Endodermal cell (in vitro differentiated cells): ENCODE results near the gene SLC6A11. TPM values are rescaled to one million over a fixed set of nuclear protein-coding genes. Genes with fewer than 3 reads are reported as not detected.

Experiments used
- DNase-seq: peaks from one replicate; pipeline ENCODE4 v3.0.0-alpha.2; 2017
- H3K27ac ChIP-seq: 2 replicates; pipeline ENCODE4 v1.5.1; 2013; ENCODE audit warnings: mild to moderate bottlenecking, low read depth, low read length, moderate library complexity
- H3K27me3 ChIP-seq: 2 replicates; pipeline ENCODE4 v1.6.1; 2013; ENCODE audit warnings: mild to moderate bottlenecking, low read length, moderate library complexity; ENCODE audit not compliant: insufficient read depth, control insufficient read depth, poor library complexity, severe bottlenecking
- H3K36me3 ChIP-seq: 2 replicates; pipeline ENCODE4 v1.7.0; 2013; ENCODE audit warnings: mild to moderate bottlenecking, low read length, moderate library complexity; ENCODE audit not compliant: control insufficient read depth, insufficient read depth
- H3K4me1 ChIP-seq: one replicate; pipeline ENCODE4 v1.7.0; 2013; ENCODE audit warnings: low read length; ENCODE audit not compliant: control insufficient read depth, insufficient read depth
- H3K4me3 ChIP-seq: 2 replicates; pipeline ENCODE4 v1.5.1; 2013; ENCODE audit warnings: mild to moderate bottlenecking, low read length, moderate library complexity
- H3K9ac ChIP-seq: 2 replicates; pipeline ENCODE4 v1.6.1; 2013; ENCODE audit warnings: mild to moderate bottlenecking, low read length, moderate library complexity; ENCODE audit not compliant: poor library complexity, severe bottlenecking; ENCODE audit errors: extremely low read depth
- H3K9me3 ChIP-seq: 2 replicates; pipeline ENCODE4 v1.6.1; 2013; ENCODE audit warnings: mild to moderate bottlenecking, low read length, moderate library complexity; ENCODE audit not compliant: control insufficient read depth
- H3K27ac Mint-ChIP-seq: 2 replicates; pipeline ENCODE4 v1.8.0; 2020; ENCODE audit warnings: mixed read lengths
- H3K27me3 Mint-ChIP-seq: 2 replicates; pipeline ENCODE4 v1.8.0; 2021; ENCODE audit warnings: mild to moderate bottlenecking, mixed read lengths; ENCODE audit not compliant: insufficient read depth
- H3K36me3 Mint-ChIP-seq: 2 replicates; pipeline ENCODE4 v1.8.0; 2020; ENCODE audit warnings: low read depth, mixed read lengths
- H3K4me1 Mint-ChIP-seq: 2 replicates; pipeline ENCODE4 v1.8.0; 2020; ENCODE audit warnings: mixed read lengths
- H3K4me3 Mint-ChIP-seq: 2 replicates; pipeline ENCODE4 v1.8.0; 2020; ENCODE audit warnings: mild to moderate bottlenecking, moderate library complexity, mixed read lengths
- H3K9me3 Mint-ChIP-seq: 2 replicates; pipeline ENCODE4 v1.8.0; 2020; ENCODE audit warnings: mild to moderate bottlenecking, mixed read lengths
- CTCF ChIP-seq: fragments of 200-600 bp; sonication (generic); conservative IDR thresholded peaks from 2 replicates; pipeline ENCODE4 v1.5.0; 2021; ENCODE audit warnings: antibody characterized with exemption, mild to moderate bottlenecking
- WGBS, 2 experiments: methylation state at CpG; one replicate each; pipeline versions ENCODE4 v1.1.5 to v1.1.7; 2013; ENCODE audit warnings: missing lambda C conversion rate in 2 of 2, mixed read lengths in 1 of 2; ENCODE audit not compliant: insufficient coverage in 1 of 2, insufficient read length in 1 of 2; 5-methylcytosine and 5-hydroxymethylcytosine counted together
- total RNA-seq, 2 donors: library from RNA; stranded (reverse); fragmentation: NEBNext Ultra II Directional in 1 of 2; extraction: Animal tissue kit (Norgen Biotek cat#: 25700) in 1 of 2; gene quantifications; 2 replicates in 1 of 2; 3 replicates in 1 of 2; pipeline ENCODE4 v1.2.1, GENCODE V29; 2021

The SLC6A11 gene
- total RNA-seq, 2 donors from 2014 or later: 0.27 to 0.73 TPM

- WGBS, 2 experiments: 84 to 100% methylated on average over 1 to 3 of the region's 3 CpGs
- H3K4me1 ChIP-seq: no peaks in the 10 kb centered on the region
- H3K27me3 ChIP-seq: peaks cover 22% of the 10 kb centered on the region
- DNase-seq: no peak
- no peaks in the 10 kb centered on the region for H3K9me3 ChIP-seq
- H3K9ac ChIP-seq: no peak overlapping the region
- H3K36me3 ChIP-seq: no peaks in the 10 kb centered on the region
- H3K4me3 Mint-ChIP-seq: no peak overlapping the region
- H3K4me3 ChIP-seq: no peak overlapping the region
- no peak overlapping the region for H3K27ac ChIP-seq
- H3K27me3 Mint-ChIP-seq: peaks cover 71% of the 10 kb centered on the region
- no peaks in the 10 kb centered on the region for H3K4me1 Mint-ChIP-seq
- no peaks in the 10 kb centered on the region for H3K9me3 Mint-ChIP-seq
- H3K27ac Mint-ChIP-seq: no peak overlapping the region
- no peaks in the 10 kb centered on the region for H3K36me3 Mint-ChIP-seq
- no peak for TF ChIP-seq CTCF
These were observed 59.9 kb downstream of the SLC6A11 start for GRCh38 chr3:10875914-10876313.

- TF ChIP-seq CTCF: no peak
- Mint-ChIP-seq H3K36me3 (no peaks in the 10 kb centered on the region), H3K27me3 (peaks cover 70% of the 10 kb centered on the region), H3K4me3 (no peak overlapping the region), H3K9me3 (no peaks in the 10 kb centered on the region), H3K4me1 (no peaks in the 10 kb centered on the region), H3K27ac (no peak overlapping the region)
- no peak overlapping the region for H3K27ac ChIP-seq
- no peaks in the 10 kb centered on the region for H3K4me1 ChIP-seq
- H3K27me3 ChIP-seq: peaks cover 14% of the 10 kb centered on the region
- H3K36me3 ChIP-seq: no peaks in the 10 kb centered on the region
- no peak overlapping the region for H3K9ac ChIP-seq
- no peak overlapping the region for H3K4me3 ChIP-seq
- no peaks in the 10 kb centered on the region for H3K9me3 ChIP-seq
- 67% methylated on average over 1 of the region's 4 CpGs; no CpG with 5 or more reads in 1 of the 2 experiments for WGBS, 2 experiments
- no peak for DNase-seq
These were observed 60.6 kb downstream of the SLC6A11 start for GRCh38 chr3:10876661-10877060.

GRCh38 chr3:10882851-10883250, 66.8 kb downstream of the SLC6A11 start:
- 83 to 89% methylated on average over 6 to 14 of the region's 14 CpGs for whole genome bisulfite sequencing, 2 experiments
- Mint-ChIP-seq H3K36me3 (no peaks in the 10 kb centered on the region), H3K4me1 (no peaks in the 10 kb centered on the region), H3K4me3 (no peak overlapping the region), H3K9me3 (no peaks in the 10 kb centered on the region), H3K27me3 (peaks cover 52% of the 10 kb centered on the region), H3K27ac (no peak overlapping the region)
- no peak for DNase-seq
- Histone ChIP-seq H3K4me1 (no peaks in the 10 kb centered on the region), H3K27ac (no peak overlapping the region), H3K9ac (no peak overlapping the region), H3K4me3 (no peak overlapping the region), H3K36me3 (no peaks in the 10 kb centered on the region), H3K27me3 (no peaks in the 10 kb centered on the region), H3K9me3 (no peaks in the 10 kb centered on the region)
- no peak for TF ChIP-seq CTCF
